Amniotic epithelial cell (primary cell): Measurements from ENCODE around the gene GPR37L1.
"Not testable (repeated sequence)": the region's sequence is repeated elsewhere in the genome, so short reads cannot be mapped to it uniquely, and the experiment has no call there.

Experiments used
- DNase-seq: peaks from one replicate; pipeline ENCODE4 v3.0.0-alpha.2; 2010; ENCODE audit warnings: low read depth

Gene GPR37L1

GRCh38 chr1:202168861-202169260 is 46.1 kb downstream of the GPR37L1 start:
- DNase-seq = no peak

DNA sequence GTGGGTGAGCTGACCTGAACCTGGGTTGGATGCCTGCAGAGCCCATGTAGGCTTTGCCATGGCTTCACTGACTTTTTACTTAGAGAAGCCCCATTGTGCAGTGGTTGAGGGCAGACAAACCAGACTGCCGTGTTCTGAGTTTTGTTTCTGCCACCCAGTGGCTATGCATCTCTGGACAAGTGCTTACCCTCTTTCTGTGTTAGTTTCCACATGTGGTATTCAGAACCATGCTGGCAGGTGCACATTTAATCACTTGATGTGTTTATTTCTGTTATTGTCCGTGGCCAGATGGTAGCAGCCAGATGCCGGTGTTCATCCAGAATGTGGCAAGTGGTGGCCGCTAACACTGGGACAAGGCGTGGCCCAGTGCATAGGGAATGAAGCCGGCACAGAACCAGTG is 48.0 kb downstream of the GPR37L1 start:
- no peak for DNase-seq

GRCh38 chr1:202171292-202172014 is 48.7 kb downstream of the GPR37L1 start:
- DNase-seq = no peak

- no peak for DNase-seq
These were observed 49.3 kb downstream of the GPR37L1 start for GRCh38 chr1:202172015-202172355.

DNA sequence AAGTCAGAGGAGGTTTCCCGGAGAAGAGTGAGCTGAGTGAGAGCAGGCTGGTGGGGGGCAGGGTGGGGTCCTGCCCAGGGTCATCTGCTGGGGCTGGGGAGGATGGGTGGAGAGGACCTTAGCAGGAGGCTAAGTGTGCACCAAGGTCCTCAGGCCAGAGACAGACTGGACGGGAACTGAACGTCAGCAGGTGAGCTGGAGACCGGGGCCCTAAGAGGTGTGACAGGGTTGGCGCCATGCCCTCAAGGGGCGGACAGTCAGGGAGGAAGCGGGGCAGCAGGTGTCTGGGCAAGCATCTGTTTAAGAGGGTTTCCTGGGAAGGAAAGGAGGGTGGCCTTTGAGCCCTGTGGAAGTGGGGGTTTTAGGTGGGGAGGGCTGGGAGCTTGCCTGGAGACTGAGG is 51.3 kb downstream of the GPR37L1 start:
- DNase-seq = no peak

GRCh38 chr1:202176949-202177927 is 54.5 kb downstream of the GPR37L1 start:
- DNase-seq = no peak

DNA sequence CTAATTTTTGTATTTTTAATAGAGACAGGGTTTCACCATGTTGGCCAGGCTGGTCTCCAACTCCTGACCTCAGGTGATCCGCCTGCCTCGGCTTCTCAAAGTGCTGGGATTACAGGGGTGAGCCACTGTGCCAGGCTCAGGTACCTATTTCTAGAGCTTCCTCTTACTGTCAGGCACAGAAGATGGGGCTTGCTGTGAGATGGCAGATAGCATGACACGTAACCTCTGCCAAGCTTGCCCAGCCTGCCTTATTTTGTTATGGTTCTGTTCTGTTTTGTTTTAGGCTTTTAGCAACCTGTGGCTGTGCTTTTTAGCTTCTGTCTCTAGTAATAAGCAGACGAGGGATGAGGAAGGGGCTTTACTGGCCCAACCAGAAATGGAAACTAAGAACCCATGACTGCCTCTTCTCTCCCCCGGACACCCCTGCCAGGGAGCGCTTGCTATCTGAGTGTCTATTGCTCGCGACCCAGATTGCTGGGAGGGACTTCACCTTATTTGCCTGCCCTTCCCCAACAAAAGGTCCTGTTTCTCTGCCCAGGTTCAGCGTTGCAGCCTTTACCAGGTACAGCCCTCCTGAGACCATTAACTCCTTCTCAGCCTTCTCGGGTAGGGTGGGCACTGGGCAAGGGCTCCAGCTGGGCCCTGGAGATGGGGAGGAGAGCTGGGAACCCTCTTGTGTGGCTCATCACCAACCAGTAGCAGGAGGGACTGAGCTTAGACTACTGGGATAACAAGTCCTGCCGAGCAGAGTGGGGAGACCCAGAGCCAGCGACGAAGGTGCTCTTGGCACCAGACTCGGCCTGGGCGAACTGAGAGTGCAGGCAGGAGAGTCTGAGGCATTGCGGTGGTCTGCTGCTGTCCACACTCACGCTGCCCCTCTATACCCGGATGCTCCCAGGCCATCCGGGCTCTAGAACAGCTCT is 57.4 kb downstream of the GPR37L1 start:
- DNase-seq = no peak

- not testable (repeated sequence) for DNase-seq
These were observed 58.0 kb downstream of the GPR37L1 start for GRCh38 chr1:202180751-202181139.

GRCh38 chr1:202181586-202181985 is 58.9 kb downstream of the GPR37L1 start:
- DNase-seq = no peak

GRCh38 chr1:202182040-202182877 is 59.5 kb downstream of the GPR37L1 start:
- no peak for DNase-seq
